ENCODE data around the gene ADAP1.

- TF ChIP-seq, protein P1, sequence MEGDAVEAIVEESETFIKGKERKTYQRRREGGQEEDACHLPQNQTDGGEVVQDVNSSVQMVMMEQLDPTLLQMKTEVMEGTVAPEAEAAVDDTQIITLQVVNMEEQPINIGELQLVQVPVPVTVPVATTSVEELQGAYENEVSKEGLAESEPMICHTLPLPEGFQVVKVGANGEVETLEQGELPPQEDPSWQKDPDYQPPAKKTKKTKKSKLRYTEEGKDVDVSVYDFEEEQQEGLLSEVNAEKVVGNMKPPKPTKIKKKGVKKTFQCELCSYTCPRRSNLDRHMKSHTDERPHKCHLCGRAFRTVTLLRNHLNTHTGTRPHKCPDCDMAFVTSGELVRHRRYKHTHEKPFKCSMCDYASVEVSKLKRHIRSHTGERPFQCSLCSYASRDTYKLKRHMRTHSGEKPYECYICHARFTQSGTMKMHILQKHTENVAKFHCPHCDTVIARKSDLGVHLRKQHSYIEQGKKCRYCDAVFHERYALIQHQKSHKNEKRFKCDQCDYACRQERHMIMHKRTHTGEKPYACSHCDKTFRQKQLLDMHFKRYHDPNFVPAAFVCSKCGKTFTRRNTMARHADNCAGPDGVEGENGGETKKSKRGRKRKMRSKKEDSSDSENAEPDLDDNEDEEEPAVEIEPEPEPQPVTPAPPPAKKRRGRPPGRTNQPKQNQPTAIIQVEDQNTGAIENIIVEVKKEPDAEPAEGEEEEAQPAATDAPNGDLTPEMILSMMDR (IDR thresholded peaks at IDR 0.05): no peak
- no peak for TF ChIP-seq POLR2A (IDR thresholded peaks at IDR 0.05)
These were observed 6.9 kb downstream of the ADAP1 start for GRCh38 chr7:947391-948210.

All from lower leg skin (tissue), 3 donors.